Fibroblast of mammary gland (primary cell): ENCODE measurements around the gene ZNF33A.
"Not testable (repeated sequence)": the region's sequence is repeated elsewhere in the genome, so short reads cannot be mapped to it uniquely, and the experiment has no call there.

Experiments used
- DNase-seq: peaks from one replicate; pipeline ENCODE4 v3.0.0-alpha.2; 2010; ENCODE audit warnings: low read depth
- H3K4me3 ChIP-seq: 2 replicates; pipeline ENCODE4 v1.5.1; 2011; ENCODE audit warnings: low read depth, mild to moderate bottlenecking, low read length, moderate library complexity; ENCODE audit not compliant: control insufficient read depth
- TF ChIP-seq, protein P1 (sequence below): conservative IDR thresholded peaks from 2 replicates; pipeline ENCODE4 v1.5.1; 2011; ENCODE audit warnings: low read depth, low read length, inconsistent platforms; ENCODE audit not compliant: control insufficient read depth, insufficient read depth

ZNF33A gene

DNA sequence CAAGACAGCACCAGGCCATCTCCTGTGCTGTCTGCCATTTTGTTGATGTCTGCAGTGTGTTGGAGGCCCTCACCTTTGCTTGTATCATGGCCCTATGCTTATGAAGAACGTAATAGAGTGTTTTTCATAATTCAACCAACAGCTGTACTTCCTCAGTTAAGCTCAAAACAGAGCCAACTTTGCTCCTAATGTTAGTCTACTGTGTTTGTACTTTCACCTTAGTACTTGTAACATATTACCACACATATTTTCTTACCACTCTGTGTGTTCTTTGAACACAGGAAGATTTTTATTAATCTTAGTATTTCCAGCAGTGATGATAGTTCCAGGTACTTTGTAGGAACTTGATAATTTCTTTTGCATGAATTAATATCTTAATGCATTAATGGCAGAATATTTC, 5.9 kb downstream of the ZNF33A start:
- TF ChIP-seq, protein P1, sequence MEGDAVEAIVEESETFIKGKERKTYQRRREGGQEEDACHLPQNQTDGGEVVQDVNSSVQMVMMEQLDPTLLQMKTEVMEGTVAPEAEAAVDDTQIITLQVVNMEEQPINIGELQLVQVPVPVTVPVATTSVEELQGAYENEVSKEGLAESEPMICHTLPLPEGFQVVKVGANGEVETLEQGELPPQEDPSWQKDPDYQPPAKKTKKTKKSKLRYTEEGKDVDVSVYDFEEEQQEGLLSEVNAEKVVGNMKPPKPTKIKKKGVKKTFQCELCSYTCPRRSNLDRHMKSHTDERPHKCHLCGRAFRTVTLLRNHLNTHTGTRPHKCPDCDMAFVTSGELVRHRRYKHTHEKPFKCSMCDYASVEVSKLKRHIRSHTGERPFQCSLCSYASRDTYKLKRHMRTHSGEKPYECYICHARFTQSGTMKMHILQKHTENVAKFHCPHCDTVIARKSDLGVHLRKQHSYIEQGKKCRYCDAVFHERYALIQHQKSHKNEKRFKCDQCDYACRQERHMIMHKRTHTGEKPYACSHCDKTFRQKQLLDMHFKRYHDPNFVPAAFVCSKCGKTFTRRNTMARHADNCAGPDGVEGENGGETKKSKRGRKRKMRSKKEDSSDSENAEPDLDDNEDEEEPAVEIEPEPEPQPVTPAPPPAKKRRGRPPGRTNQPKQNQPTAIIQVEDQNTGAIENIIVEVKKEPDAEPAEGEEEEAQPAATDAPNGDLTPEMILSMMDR = no peak
- no peak overlapping the region for H3K4me3 ChIP-seq
- no peak for DNase-seq

DNA sequence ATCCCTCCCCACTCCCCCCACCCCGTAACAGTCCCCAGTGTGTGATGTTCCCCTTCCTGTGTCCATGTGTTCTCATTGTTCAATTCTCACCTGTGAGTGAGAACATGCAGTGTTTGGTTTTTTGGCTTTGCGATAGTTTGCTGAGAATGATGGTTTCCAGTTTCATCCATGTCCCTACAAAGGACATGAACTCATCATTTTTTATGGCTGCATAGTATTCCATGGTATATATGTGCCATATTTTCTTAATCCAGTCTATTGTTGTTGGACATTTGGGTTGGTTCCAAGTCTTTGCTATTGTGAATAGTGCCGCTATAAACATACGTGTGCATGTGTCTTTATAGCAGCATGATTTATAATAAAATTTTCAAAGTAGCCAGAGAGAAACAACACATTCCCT, 8.6 kb downstream of the ZNF33A start:
- not testable (repeated sequence) for H3K4me3 ChIP-seq, DNase-seq

DNA sequence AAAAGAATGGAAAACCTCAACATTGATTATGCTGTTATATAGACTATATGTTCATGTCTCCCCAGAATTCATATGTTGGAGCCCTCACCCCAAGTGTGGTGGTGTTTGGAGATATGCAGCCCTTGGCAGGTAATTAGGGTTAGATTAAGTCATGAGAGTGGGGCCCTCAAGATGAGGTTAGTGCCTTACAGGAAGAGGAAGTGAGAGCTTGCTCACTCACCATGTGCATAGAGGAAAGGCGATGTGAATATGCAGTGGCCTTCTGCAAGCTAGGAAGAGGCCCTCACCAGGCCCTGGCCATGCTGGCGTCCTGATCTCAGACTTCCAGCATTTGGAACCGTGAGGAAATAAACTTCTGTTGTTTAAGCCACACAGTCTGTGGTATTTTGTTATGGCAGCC, 14.8 kb downstream of the ZNF33A start:
- TF ChIP-seq, protein P1 = no peak
- DNase-seq = no peak

DNA sequence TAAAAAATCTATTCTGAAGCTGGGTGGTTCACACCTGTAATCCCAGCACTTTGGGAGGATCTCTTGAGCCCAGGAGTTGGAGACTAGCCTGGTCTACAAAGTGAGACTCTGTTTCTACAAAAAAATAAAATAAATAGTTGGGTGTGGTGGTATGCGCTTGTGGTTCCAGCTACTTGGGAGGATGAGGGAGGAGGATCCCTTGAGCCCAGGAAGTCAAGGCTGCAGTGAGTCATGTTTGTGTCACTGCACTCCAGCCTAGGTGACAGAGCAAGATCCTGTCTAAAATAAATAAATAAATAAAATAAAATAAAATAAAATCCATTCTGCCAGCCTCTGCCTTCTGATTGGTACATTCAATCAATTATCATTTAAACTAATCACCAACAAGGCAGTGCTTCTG, 17.5 kb downstream of the ZNF33A start:
- peak; percentile 47 for DNase-seq
- TF ChIP-seq, protein P1 = no peak
- no peak overlapping the region for H3K4me3 ChIP-seq

More for the DNA sequence above, 14.8 kb downstream of the ZNF33A start:
- H3K4me3 ChIP-seq = no peak overlapping the region

GRCh38 chr10:38032886-38033285, 22.4 kb downstream of the ZNF33A start:
- TF ChIP-seq, protein P1 = no peak
- no peak overlapping the region for H3K4me3 ChIP-seq
- peak; percentile 59 for DNase-seq

GRCh38 chr10:38038107-38038931, 27.8 kb downstream of the ZNF33A start:
- DNase-seq = no peak
- TF ChIP-seq, protein P1 = no peak
- H3K4me3 ChIP-seq = no peak overlapping the region

DNA sequence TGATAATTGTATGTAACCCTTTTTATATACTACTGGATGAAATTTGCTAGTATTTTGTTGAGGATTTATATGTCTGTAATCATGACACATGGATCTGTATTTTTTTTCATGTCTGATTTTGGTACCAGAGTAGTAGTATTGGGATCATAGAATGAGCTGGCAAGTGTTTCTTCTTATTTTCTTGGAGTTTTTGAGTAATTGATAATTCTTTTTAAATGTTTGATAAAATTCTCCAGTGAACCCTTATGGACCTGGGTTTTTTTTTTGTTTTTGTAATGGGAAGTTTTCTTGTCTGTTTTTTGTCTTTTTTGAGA, 28.4 kb downstream of the ZNF33A start:
- no peak overlapping the region for H3K4me3 ChIP-seq
- TF ChIP-seq, protein P1 = no peak
- DNase-seq = no peak
